GM08714 (cell line): ENCODE data around the gene DRP2.
"Not testable (repeated sequence)": the region's sequence is repeated elsewhere in the genome, so short reads cannot be mapped to it uniquely, and the experiment has no call there.

Experiments used
- H3K4me3 ChIP-seq: fragments of 200-500 bp; sonication (Bioruptor generic); 2 replicates; pipeline ENCODE4 v1.5.1; 2014; ENCODE audit warnings: mild to moderate bottlenecking, low read length, inconsistent platforms
- ZNF274 ChIP-seq: IDR thresholded peaks from 2 replicates; pipeline ENCODE4 v1.6.1; 2012; ENCODE audit warnings: mild to moderate bottlenecking, low read depth, low read length

The DRP2 gene

GRCh38 chrX:101274198-101274597 lies 54.6 kb downstream of the DRP2 start:
- no peak for TF ChIP-seq ZNF274
- no peak overlapping the region for H3K4me3 ChIP-seq

GRCh38 chrX:101276238-101276637 lies 56.7 kb downstream of the DRP2 start:
- H3K4me3 ChIP-seq, result no peak overlapping the region
- no peak for TF ChIP-seq ZNF274

- no peak for TF ChIP-seq ZNF274
- H3K4me3 ChIP-seq, result no peak overlapping the region
These were observed 67.8 kb downstream of the DRP2 start for GRCh38 chrX:101287402-101287801.

GRCh38 chrX:101290957-101291603 lies 71.5 kb downstream of the DRP2 start, which contains the start of gene TAF7L:
TAF7L (minus strand) TSS chrX:101291334; CDS start chrX:101287543, 3,791 bp downstream.
- no peak within 1 kb of the TSS for H3K4me3 ChIP-seq
- no peak for TF ChIP-seq ZNF274

- not testable (repeated sequence) for H3K4me3 ChIP-seq
These were observed 76.0 kb downstream of the DRP2 start for GRCh38 chrX:101295603-101296002.

GRCh38 chrX:101303790-101304189 lies 84.2 kb downstream of the DRP2 start:
- H3K4me3 ChIP-seq, result no peak overlapping the region
- TF ChIP-seq ZNF274, result no peak
